ACHN (cell line): ENCODE results near the gene FHAD1.

Experiments used
- DNase-seq: peaks from one replicate; pipeline ENCODE4 v3.0.0-alpha.2; 2015
- in situ Hi-C: cut with HindIII; loops from 2 replicates; pipeline ENCODE4 v1.10.0; 2017; ENCODE audit warnings: low sequenced_read_pairs, low pct_ligation_motif_present, low pct_unique_long_range_greater_than_20kb

The FHAD1 gene

GRCh38 chr1:15314328-15315281, 67.6 kb downstream of the FHAD1 start:
- no peak for DNase-seq
- in situ Hi-C loops = loop anchor here (25.0 kb wide), 1 partner anchor 123 kb away; the partner anchor contains the start of gene CTRC

GRCh38 chr1:15315815-15316214, 68.8 kb downstream of the FHAD1 start:
- no peak for DNase-seq
- in situ Hi-C loops = loop anchor here (25.0 kb wide), 1 partner anchor 121 kb away; the partner anchor contains the start of gene CTRC

GRCh38 chr1:15316510-15316909, 69.5 kb downstream of the FHAD1 start:
- in situ Hi-C loops = loop anchor here (25.0 kb wide), 1 partner anchor 121 kb away; the partner anchor contains the start of gene CTRC

DNA sequence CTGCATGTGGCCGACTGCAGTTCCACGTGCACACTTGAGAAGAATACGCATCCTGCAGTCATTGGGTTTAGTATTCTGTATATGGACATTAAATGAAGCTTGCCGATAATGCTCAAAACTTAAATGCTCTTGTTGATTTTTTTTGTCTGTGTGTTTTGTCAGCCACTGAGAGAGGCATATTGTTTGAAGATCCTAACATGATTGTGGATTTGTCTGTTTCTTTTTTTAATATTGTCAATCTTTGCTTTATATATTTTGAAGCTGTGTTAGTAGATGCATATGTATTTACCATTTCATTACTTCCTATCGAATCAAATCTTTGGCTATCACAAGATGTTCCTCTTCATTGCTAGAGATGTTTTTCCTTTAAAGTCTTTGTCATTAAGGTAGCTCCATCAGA, 73.2 kb downstream of the FHAD1 start:
- in situ Hi-C loops = loop anchor here (25.0 kb wide), 1 partner anchor 117 kb away; the partner anchor contains the start of gene CTRC
- no peak for DNase-seq

More at GRCh38 chr1:15316510-15316909, 69.5 kb downstream of the FHAD1 start:
- DNase-seq = no peak

DNA sequence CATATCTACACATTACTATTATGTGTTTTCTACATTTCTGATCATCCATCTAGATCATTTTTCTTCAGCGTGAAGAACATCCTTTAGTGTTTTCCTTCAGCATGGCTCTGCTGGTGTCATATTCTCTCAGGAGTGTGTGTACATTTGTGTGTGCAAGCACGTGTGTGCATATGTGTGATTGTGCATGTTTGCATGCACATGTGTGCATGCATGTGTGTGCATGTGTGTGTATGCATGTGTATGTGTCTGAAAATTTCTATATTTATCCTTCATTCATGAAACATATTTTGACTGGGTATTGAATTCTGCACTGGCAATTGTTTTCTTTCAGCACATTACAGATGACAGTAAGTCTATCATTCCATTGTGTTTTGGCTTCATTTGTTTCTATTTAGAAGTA, 74.6 kb downstream of the FHAD1 start:
- in situ Hi-C loops = loop anchor here (25.0 kb wide), 1 partner anchor 116 kb away; the partner anchor contains the start of gene CTRC
- no peak for DNase-seq

- no peak for DNase-seq
- in situ Hi-C loops = loop anchor here (25.0 kb wide), 1 partner anchor 115 kb away; the partner anchor contains the start of gene CTRC
Measured at GRCh38 chr1:15322648-15323350, 75.8 kb downstream of the FHAD1 start.

DNA sequence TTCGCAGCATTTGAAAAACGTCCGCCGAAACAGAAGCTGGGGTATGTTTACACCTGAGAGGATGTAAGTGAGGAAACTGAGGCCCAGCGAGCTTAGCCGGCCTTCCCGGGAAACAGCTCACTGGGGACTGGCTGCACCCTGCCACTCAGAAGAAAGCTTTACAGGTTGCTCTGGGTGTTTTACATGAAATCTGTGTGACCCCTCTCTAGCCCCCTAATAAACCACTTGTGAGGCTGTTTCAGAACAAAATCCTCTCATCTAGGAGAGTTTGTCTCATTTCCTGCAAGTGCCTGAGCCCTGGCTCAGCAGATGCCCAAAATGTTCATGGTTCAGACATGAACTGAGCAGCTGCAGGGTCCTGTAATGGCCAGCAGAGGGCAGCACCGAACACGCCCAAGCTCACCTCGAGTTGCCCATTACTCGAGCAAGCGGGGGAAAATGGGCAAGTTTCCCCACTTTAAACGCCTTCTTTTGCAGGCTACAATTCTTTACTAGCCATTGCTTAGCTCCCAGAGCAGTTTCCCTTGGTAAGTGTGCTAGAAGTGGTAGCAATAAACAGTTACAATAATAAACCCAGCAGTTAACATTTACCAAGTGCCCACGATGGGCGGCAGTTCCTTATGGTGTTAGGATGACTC, 76.4 kb downstream of the FHAD1 start:
- in situ Hi-C loops = loop anchor here (25.0 kb wide), 1 partner anchor 114 kb away; the partner anchor contains the start of gene CTRC
- DNase-seq = peak; percentile 69

DNA sequence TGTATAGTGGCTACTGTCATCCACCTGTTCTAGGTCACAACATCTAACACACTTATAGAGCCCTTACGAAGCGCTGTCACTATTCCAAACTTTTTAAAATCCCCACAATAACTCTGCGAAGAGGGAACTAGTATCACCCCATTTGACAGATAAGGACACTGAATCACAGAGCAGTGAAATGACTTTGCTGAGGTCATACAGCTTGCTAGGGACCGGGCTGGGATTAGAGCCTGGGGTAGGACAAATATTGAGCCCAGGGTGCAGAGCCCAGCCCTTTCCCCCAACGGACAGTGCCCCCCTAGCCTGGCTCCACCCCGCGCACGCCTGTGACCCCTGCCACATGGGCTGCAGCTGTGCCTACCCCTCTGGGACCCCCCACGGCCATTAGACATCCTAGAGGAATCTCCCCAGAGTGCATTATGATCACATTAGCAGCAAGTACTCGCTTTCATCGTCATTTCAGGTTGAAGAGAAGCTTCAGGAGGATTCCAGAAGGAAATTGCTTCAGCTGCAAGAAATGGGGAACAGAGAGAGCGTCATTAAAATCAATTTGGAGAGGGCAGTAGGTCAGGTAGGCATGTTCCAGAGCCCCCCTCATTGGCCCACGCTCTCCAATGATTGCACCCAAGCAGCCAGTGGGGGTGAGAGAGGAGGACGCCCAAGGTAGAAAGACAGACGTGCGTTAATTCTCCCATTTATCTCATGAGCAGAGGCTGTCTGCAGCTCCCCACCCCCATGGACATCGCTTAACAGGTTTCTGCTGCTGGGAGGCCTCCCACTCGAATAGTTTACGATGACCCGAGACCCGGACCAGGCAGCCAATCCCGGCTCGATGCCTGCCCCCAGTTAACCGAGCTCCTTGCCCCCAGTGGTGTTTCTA, 77.2 kb downstream of the FHAD1 start:
- in situ Hi-C loops = loop anchor here (25.0 kb wide), 1 partner anchor 113 kb away; the partner anchor contains the start of gene CTRC
- no peak for DNase-seq

GRCh38 chr1:15324869-15325335, 77.9 kb downstream of the FHAD1 start:
- in situ Hi-C loops = loop anchor here (25.0 kb wide), 1 partner anchor 112 kb away; the partner anchor contains the start of gene CTRC

GRCh38 chr1:15325375-15326085, 78.5 kb downstream of the FHAD1 start:
- in situ Hi-C loops = no loop called here
- DNase-seq = no peak

More at GRCh38 chr1:15324869-15325335, 77.9 kb downstream of the FHAD1 start:
- no peak for DNase-seq

GRCh38 chr1:15326691-15327588, 79.9 kb downstream of the FHAD1 start:
- in situ Hi-C loops = no loop called here
- no peak for DNase-seq

- no peak for DNase-seq
- in situ Hi-C loops = no loop called here
Measured at GRCh38 chr1:15328351-15329103, 81.5 kb downstream of the FHAD1 start.

GRCh38 chr1:15329104-15329820, 82.2 kb downstream of the FHAD1 start:
- in situ Hi-C loops = no loop called here
- no peak for DNase-seq

GRCh38 chr1:15330028-15330427, 83.0 kb downstream of the FHAD1 start:
- in situ Hi-C loops = no loop called here
- DNase-seq = no peak

DNA sequence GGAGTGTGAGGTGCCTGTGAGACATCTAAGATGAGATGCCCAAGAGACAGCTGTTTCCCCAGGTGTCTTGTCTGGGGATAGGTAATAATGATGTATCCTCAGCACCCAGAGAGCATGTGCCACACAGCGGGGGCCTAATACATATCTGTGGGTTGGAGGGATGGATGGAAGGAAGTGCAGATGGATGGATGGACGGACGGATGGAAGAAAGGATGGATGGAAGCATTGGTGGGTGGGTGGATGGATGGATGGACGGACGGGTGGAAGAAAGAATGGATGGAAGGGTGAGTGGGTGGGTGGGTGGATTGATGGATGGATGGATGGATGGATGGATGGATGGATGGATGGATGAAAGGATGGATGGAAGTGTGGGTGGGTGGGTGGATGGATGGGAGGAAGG, 84.2 kb downstream of the FHAD1 start:
- DNase-seq = no peak
- in situ Hi-C loops = no loop called here
